Choroid plexus epithelial cell (primary cell): ENCODE data around the gene ACTR1A.

Source experiments
- DNase-seq: peaks from one replicate; pipeline ENCODE4 v3.0.0-alpha.2; 2010; ENCODE audit warnings: low read depth
- H3K4me3 ChIP-seq: 2 replicates; pipeline ENCODE4 v1.5.1; 2011; ENCODE audit warnings: low read depth, mild to moderate bottlenecking, control low read depth, low read length, moderate library complexity
- CTCF ChIP-seq: conservative IDR thresholded peaks from 2 replicates; pipeline ENCODE4 v1.5.1; 2011; ENCODE audit warnings: low read depth, mild to moderate bottlenecking, control low read depth, inconsistent platforms, low read length, moderate library complexity

Gene ACTR1A

GRCh38 chr10:102453502-102453901 is 49.0 kb downstream of the ACTR1A start:
- TF ChIP-seq CTCF = no peak
- no peak overlapping the region for H3K4me3 ChIP-seq
- DNase-seq = no peak

GRCh38 chr10:102452672-102453340 is 49.7 kb downstream of the ACTR1A start:
- TF ChIP-seq CTCF = no peak
- DNase-seq = peak; percentile 56
- H3K4me3 ChIP-seq = no peak overlapping the region

- no peak for TF ChIP-seq CTCF
These were observed 51.2 kb downstream of the ACTR1A start, which contains the start of gene C10orf95 for GRCh38 chr10:102451105-102451969. Gene C10orf95, minus strand, starts transcription at chr10:102451543. Its CDS starts 450 bp downstream, at chr10:102451093.

GRCh38 chr10:102450374-102451104 is 52.0 kb downstream of the ACTR1A start:
- TF ChIP-seq CTCF = no peak

More at GRCh38 chr10:102451105-102451969, 51.2 kb downstream of the ACTR1A start, which contains the start of gene C10orf95:
- DNase-seq = no peak
- peak within 1 kb of the TSS; percentile 75 for H3K4me3 ChIP-seq

GRCh38 chr10:102450124-102450373 is 52.5 kb downstream of the ACTR1A start:
- TF ChIP-seq CTCF = no peak
- DNase-seq = no peak
- H3K4me3 ChIP-seq = peak overlapping the region; percentile 75

More at GRCh38 chr10:102450374-102451104, 52.0 kb downstream of the ACTR1A start:
- H3K4me3 ChIP-seq = peak overlapping the region; percentile 75
- peak; percentile 71 for DNase-seq

- no peak for TF ChIP-seq CTCF
- DNase-seq = peak; percentile 83
- peak overlapping the region; percentile 75 for H3K4me3 ChIP-seq
These were observed 53.0 kb downstream of the ACTR1A start for GRCh38 chr10:102449321-102450123.
